Amniotic epithelial cell (primary cell): Measurements from ENCODE around the gene BPIFB4.
"Not testable (repeated sequence)": the region's sequence is repeated elsewhere in the genome, so short reads cannot be mapped to it uniquely, and the experiment has no call there.

Source experiments
- DNase-seq: peaks from one replicate; pipeline ENCODE4 v3.0.0-alpha.2; 2010; ENCODE audit warnings: low read depth

BPIFB4 gene

DNA sequence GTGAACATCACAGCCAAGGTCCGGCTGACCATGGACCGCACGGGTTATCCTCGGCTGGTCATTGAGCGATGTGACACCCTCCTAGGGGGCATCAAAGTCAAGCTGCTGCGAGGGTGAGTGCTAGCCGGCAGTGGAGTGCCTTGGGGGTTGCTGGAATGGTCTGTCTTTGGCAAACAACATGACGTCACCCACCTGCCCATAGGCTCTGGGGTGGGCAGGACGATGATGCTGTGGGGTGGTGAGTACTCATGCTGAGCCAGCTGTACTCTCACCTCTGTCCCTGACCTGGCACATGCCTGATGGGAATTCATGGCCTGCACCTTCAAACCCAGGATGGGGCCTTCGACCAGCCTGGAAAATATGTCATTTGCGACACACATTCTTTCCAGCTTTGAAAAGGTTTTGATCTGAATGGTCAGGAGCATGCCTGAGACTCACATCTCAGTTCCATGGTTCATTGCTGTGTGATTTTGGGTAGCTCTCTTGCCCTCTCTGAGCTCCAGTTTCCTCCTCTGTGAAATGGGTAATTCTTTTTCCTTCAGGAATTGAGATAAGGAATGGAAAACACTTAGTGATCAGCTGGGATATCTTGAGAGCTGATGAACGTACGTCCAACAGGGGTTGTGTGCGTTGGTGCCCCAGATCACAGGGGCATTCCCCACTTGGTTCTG is 6.7 kb downstream of the BPIFB4 start:
- no peak for DNase-seq

DNA sequence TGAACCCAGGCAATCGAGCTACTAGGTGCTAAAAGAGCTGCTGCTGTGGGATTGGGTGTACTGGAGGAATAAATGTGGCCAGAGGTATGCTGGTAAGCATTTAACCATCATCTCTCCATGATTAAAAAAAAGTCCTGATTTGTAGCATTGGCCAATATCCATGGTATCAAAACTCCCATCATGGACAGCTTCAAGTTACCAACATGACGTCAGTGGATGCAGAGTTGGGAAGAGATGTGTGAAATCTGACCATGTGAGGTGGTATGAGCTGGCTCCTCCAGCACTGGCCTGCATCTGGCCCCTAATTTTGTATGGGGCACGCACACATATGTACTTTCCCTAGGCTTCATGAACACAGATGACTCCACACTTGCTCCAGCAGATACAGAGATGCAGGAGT is 11.7 kb downstream of the BPIFB4 start:
- no peak for DNase-seq

DNA sequence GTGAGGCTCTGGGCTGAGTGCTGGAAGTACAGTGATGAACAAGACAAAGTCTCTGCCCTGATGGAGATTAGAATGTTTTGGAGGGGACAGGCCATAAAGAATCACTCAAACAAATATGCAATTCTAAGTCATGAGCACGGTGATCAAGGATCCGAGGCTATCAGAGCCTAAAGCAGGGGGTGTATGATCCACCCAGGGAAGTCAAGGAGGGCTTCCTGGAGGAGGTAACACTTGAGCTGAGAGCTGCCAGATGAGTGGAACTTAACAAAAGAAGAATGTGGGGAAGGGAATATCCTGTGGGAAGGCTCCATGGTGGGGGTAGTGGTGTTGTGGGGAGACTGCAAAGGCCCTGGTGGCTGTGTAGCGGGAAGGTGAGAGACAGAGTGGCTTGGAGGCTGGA is 12.2 kb downstream of the BPIFB4 start:
- DNase-seq = no peak

DNA sequence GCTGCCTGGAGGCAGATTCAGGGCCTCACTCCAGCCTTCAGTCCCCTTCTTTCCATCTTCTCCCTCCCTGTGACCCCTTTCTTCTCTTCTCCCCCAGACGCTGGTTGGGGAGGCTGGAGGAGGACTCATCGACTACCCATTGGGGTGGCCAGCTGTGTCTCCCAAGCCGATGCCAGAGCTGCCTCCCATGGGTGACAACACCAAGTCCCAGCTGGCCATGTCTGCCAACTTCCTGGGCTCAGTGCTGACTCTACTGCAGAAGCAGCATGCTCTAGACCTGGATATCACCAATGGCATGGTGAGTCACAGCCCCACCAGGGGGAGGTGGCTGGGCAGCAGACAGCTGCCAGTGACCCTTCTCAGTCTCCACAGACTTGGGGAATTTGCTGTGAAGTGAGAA is 12.9 kb downstream of the BPIFB4 start:
- DNase-seq = no peak

DNA sequence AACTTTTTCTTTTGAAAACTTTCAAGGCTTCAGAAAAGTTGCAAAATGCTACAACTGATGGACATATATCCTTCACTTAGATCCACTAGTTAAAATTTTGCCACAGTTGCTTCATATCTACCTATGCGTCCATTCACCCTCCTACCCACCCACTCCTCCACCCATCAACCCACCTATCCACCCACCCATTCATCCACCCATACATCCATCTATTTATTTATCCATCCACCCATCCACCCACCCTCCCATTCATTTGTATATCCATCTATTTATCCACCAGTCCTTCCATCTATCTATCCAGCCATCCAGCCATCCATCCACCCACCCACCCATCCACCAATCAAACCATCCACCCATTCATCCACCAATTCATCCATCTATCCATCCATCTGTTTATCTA is 13.6 kb downstream of the BPIFB4 start:
- no peak for DNase-seq

DNA sequence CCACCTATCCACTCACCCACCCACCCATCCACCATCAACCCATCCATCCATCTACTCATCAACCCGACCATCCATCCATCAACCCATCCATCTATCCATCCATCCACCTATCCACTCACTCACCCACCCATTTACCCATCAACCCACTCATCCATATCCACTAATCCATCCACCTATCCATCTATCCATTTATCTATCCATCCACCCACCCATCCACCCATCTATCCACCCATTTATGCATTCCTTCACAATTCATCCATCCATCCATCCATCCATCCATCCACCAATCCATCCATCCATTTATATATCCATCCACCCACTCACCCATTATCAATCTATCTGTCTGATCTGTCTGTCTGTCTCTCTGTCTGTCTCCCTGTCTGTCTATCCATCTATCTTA is 14.1 kb downstream of the BPIFB4 start:
- DNase-seq = no peak

DNA sequence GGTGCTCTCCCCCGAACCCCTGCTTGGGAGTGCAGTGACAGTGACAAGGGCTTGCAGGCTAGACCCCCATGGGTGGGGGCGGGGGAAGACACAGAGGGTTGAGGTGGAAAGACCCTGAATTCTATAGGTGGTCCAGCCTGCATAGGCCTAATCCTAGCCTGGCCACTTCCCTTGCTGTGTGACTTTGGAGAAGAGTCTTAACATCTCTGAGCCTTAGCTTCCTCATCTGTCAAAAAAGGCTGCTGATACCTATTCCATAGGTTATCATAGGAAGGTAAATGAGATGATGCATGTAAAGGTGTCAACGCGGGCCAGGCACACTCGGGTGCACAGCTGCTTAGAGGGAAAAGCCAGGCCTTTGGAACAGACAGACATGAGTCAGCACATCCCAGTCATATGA is 15.8 kb downstream of the BPIFB4 start:
- no peak for DNase-seq

DNA sequence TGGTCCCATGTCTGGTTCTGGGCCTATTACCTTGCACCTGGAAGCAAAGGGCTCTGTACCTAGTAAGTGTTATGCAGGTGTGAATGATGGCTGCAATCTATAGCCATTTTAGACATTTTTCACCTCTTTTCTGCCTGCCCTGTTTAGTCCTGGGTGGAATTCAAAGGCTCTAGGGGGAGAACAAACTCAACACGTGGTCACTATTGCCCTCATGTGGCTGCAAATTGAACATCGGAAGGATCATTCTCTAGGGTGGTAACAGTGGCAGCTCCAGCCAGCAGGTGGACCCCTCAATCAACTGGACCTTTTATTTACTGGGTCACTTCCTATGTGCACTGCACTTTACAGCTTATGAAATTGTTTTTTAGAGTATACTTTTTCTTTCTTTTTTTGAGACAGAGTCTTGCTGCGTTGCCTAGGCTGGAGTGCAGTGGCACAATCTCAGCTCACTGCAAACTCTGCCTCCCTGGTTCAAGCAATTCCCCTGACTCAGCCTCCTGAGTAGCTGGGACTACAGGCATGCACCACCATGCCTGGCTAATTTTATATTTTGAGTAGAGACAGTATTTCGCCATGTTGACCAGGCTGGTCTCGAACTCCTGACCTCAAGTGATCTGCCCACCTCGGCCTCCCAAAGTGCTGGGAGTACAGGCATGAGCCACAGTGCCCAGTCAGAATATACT is 16.6 kb downstream of the BPIFB4 start:
- peak; percentile 6 for DNase-seq

DNA sequence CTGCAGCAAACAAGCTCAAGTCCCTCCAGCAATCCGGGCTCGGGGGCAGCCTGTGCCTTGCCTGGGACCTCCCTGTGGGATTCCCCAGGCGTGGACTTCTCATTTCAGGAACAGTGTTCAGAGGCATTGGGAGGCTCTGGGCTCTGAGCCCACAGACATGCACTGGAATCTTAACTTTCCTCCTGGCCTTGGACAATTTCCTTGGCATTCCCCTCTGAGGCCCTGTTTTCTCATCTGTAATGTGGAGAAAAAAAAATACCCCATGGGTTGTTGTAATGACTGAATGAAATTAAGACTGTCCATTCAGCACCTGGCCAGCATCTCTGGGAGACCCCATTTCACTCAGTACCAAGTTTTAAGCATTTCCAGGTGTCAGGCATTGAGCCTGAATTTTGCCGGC is 17.6 kb downstream of the BPIFB4 start:
- no peak for DNase-seq

DNA sequence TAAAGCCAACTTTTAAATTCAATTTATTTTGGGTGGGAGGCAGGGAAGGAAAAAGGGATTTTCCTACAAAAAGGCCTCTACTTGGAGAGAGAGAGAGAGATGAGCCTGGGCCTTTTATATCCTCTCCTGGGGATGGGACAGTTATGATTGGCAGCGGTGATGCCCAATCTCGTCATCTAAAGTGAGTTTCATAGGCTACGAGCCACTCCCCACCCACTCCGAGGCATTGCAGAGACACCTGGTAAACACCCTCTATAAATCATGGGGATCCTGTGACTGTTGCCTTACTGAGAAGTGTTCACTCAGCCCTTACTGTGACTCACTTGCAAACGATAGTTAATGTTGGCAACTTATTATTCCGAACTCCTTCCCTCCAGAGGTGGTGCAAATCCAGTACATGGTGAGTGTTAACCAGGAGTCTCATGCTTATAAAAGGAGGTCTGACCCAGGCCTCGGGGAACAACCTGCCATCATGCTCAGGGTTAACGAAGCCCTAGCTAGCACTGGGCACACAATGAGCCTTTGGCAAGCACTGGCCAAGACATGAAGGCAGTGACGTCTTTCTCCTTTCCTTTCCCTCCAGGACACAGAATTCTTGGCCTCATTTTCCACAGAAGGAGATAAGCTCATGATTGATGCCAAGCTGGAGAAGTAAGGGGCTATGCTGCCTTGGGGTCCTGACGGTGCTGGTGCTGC is 20.5 kb downstream of the BPIFB4 start:
- DNase-seq = no peak

DNA sequence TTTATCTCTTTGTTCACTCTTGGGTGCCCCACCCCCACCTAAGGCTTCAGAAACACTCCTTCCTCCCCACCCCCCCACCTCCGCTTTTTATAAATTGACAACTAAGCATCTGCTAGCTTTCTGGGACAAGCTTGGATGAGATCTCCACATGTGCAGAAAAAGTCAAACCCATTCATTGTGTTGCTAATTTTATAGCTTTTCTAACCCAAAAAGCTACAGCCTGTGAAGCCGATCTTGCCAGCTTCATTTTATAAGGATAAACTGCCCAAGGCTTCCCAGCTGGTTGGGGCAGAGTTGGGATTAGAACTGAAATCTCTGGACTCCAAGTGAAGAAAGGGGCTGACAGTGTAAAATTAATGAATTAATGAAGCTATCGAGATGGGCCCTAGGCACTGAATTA is 24.1 kb downstream of the BPIFB4 start:
- no peak for DNase-seq

DNA sequence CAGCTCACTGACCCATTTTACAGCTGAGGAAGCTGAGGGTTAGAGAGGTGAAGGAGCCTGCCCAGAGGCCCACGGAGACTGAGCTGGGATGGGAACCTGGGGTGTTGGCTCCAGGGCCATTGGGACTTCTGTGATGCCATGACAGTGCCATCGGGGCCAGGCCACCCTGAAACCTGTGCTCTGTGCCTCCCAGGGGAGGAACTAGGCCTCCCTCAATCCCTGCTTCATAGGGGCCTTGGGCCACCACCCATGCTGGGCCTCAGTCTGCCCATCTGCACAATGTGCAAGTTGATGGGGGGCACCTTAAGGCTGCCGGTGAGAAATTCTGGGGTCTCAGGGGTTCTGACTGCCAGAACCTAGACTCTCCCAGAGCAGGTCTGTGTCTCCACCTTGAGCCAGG is 24.9 kb downstream of the BPIFB4 start:
- no peak for DNase-seq

DNA sequence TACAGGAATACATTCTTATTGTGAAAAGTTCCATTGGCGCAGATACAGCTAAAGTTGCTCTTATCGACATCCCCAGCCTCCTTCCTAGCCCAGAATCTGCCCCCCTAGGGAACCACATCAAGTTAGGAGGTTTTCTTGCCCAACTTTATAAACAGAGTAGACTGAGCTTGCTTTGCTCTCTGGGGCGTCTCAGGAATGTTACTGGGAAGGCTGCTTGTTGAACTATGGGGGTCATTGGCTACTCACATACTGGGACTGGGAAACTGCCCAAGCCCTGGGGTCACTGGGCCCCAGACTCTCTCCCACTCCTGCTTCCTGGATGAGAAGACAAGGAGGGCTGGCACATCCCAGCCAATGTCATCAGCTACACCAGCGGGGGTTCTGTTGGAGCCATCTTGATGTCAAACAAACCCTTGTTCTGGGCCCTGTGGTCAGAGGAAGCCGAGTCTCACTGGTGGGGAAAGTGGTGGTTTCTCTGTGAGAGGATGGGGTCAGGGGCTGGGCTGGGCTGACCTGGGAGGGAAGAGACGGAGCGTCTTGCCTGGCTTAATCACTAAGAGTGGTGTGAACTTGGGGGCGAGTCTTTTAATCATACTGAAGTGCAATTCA is 26.0 kb downstream of the BPIFB4 start:
- no peak for DNase-seq

DNA sequence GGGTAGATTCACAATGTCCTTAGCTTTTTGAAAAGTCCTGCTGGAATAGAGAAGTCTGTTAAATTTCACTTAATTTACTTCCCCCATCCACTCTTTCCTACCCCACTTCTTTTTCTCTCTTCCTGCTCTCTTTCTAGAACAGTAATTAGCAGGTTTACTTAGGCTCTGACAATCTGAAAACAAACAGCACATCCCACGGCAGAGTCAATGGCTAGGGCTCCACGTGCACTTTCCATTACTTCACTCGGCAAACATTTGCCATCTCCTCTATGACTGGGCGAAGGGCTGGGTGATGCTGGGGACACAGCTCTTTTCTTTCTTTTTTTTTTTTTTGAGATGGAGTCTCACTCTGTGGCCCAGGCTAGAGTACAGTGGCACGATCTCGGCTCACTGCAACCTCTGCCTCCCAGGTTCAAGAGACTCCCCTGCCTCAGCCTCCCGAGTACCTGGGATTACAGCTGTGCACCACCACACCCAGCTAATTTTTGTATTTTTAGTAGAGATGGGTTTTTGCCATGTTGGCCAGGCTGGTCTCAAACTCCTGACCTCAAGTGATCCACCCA is 26.7 kb downstream of the BPIFB4 start:
- DNase-seq = not testable (repeated sequence)

DNA sequence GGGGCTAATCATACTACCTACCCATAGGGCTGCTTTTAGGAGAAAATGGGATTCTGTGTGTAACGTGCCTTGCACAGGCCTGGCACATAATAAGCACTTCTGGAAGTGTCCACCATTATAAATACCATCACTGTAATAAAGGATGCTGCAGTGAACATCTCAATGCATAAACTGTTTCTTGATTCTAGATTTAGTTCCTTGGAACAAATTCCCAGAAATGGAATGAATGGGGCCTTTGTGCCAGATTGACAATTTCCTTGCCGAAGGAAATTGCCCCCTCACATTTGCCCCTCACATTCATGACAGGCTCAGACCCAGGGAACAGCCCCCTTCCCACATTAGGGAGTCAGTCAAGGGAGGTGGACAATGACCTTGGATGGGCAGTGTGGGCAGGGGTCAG is 29.2 kb downstream of the BPIFB4 start:
- DNase-seq = no peak

DNA sequence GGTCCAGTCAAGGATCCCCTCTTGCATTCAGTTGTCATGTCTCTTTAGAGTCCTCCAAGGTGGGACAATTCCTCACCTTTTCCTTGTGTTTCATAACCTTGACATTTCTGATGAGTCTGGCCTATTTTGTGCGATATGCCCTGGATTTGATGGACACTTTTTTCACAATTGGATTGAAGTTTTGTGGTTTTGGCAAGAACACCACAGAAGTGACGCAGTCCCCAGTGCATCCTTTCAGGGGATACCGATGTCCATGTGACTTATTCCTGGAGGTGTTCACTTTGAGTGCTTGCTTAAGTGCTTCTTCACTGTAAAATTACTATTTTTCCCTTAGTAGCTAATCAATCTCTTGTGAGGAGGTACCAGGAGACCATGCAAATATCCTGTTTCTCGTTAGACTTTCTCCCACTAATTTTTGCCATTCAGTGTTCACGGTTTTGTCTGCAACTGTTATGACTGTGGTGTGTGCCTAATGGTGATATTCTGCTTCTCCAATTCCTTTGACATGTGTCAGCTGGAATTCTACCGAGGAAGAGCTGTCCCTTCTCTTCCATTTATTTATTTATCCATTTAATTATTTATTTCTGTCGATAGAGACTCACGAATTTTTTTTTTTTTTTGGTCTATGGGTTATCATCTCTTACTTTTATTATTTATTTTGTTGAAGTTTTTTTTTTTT is 30.8 kb downstream of the BPIFB4 start:
- DNase-seq = no peak

DNA sequence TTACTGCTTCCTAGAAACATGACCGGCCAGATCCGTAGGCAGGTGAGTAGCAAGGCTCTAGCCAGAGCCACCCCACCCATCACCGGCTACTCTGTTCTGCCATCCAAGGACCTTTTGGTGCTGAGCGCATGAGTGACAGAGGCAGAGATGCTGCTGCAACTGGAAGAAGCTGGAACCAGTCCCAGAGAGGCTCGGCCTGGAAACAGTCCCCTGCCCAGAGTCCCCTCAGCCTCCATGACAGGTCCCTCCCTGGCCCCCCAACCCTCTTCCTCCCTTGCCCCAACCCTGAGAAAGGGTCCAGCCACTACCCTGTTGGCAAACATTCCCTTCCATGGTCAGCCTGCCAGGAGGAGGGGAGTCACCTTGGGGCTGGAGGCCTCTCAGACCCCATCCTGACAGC is 31.9 kb downstream of the BPIFB4 start:
- no peak for DNase-seq

DNA sequence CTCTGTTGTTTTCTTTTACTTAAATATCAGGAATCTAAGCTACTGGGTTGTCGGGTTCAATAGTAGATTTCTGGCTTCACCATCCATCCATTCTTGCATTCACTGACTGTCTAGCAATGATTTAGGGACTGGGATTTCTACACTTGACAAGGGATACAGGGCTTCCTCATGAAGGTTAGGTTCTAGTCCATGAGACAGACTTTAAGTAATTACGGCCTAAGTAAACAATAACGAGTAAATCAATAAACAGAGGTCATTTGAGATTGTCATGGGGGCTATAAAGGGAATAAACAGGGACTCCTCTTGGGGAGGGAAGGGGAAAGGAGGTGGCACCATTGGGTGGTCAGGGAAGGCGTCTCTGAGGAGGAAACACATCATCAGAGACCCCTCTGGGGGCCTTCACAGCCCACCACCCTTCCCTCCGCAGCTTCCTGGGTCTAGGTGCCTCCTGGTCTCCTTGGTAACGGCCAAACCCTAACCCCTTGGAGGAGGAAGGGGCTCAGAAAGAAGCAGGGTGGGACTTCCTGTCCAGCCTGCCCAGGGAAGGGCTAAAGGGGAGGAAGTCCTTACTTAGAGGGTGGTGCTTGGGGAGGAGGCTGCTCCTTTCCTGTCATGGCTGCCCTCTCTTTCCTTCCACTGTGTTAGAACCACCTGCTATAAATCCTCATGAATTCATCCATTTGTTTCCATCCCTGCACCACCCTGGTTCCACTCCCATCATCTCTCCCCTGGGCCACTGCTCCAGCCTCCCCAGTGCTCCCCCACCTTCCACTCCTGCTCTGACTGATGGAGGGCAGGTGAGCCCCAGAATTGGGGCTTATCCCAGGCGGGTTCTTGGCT is 33.3 kb downstream of the BPIFB4 start:
- DNase-seq = no peak

DNA sequence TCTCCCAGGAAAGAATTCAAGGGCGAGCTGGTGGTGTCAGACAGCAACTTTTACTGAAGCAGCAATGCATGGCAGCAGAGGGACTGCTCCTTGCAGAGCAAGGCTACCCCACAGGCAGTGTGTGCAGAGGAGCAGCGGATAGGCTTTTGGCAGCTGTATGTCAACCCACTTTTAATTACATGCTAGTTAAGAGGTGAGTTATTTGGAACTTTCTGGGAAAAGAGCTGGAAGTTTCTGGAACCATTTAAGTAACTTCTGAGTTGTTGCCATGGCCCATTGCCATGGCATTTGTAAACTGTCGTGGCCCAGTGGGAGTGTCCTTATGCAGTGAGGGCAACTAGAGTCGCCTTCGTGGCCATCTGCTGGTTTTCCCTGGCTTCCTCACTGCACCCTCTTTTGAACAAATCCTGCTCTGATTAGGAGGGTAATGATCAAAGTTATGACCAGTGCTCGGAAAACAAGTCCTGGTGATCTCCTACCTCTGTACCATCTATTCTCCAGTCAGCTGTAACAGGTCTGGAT is 34.0 kb downstream of the BPIFB4 start:
- no peak for DNase-seq

DNA sequence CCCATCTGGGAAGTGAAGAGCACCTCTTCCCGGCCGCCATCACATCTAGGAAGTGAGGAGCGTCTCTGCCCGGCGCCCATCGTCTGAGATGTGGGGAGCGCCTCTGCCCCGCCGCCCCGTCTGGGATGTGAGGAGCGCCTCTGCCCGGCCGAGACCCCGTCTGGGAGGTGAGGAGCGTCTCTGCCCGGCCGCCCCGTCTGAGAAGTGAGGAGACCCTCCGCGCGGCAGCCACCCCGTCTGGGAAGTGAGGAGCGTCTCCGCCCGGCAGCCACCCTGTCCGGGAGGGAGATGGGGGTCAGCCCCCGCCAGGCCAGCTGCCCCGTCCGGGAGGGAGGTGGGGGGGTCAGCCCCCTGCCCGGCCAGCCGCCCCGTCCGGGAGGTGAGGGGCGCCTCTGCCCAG is 36.1 kb downstream of the BPIFB4 start:
- not testable (repeated sequence) for DNase-seq
